GM12878 (cell line): ENCODE measurements around the gene ANKRD33B. TPM values are rescaled to one million over a fixed set of nuclear protein-coding genes. Genes with fewer than 3 reads are reported as not detected.

Experiments used
- ATAC-seq: fragments of 200-7000 bp; cut with Tn5 transposase; 3 replicates; pipeline ENCODE4 v1.9.1; 2020; ENCODE audit warnings: mild to moderate bottlenecking, moderate library complexity
- BruUV-seq: library from RNA; stranded (reverse); fragments of 400-500 nt; replicated peaks from 2 replicates; lab custom pipeline; 2021; lab: Mats Ljungman, UMichigan
- CTCF ChIA-PET: fragments of 300-600 bp; sonication (Branson Sonifier 250); formaldehyde crosslinking; extraction: SDS; loops from one replicate; lab custom pipeline; 2021; ENCODE audit warnings: inconsistent platforms; lab: Yijun Ruan, JAX
- POLR2A ChIA-PET: fragments of 350-600 bp; formaldehyde crosslinking; extraction: SDS; loops from one replicate; lab custom pipeline; 2021; ENCODE audit warnings: inconsistent platforms; lab: Charles Lee
- RAD21 ChIA-PET: fragments of 300-600 bp; sonication (Branson Sonifier 250); formaldehyde crosslinking; loops from one replicate; lab custom pipeline; 2023; ENCODE audit warnings: antibody characterized with exemption; ENCODE audit not compliant: unreplicated experiment; lab: Charles Lee
- SMC1A ChIA-PET: fragments of 300-600 bp; sonication (Branson Sonifier 250); formaldehyde crosslinking; loops from one replicate; lab custom pipeline; 2023; ENCODE audit not compliant: unreplicated experiment, uncharacterized antibody; lab: Charles Lee
- DNase-seq: peaks from one replicate; pipeline ENCODE4 v3.0.0-alpha.2; 2011; ENCODE audit warnings: low read depth, low spot score
- FAIRE-seq: peaks from 3 replicates; lab custom pipeline; 2011; peaks lifted over from hg19 to GRCh38; lab: Jason Lieb, UNC
- H2AFZ ChIP-seq: 2 replicates; pipeline ENCODE4 v1.6.0; 2011; ENCODE audit warnings: low read depth, low read length, control low read depth; ENCODE audit not compliant: control insufficient read depth
- H3K27ac ChIP-seq: 2 replicates; pipeline ENCODE4 v1.5.1; 2011; ENCODE audit warnings: control low read depth; ENCODE audit not compliant: control insufficient read depth, insufficient read depth
- H3K27me3 ChIP-seq, 2 experiments: replicated peaks in 1 of 2; 2 replicates each; pipeline versions ENCODE4 v1.6.0 to v1.6.1; 2011; ENCODE audit warnings: low read length in 1 of 2; ENCODE audit not compliant: control insufficient read depth in 2 of 2, insufficient read depth in 2 of 2
- H3K36me3 ChIP-seq, 2 experiments: 2 replicates each; pipeline ENCODE4 v1.5.1; 2011; ENCODE audit warnings: low read length in 1 of 2; ENCODE audit not compliant: control insufficient read depth in 2 of 2, insufficient read depth in 2 of 2
- H3K4me1 ChIP-seq: 2 replicates; pipeline ENCODE4 v1.6.1; 2011; ENCODE audit warnings: mild to moderate bottlenecking, low read length, moderate library complexity, mixed read lengths; ENCODE audit not compliant: control insufficient read depth, insufficient read depth
- H3K4me2 ChIP-seq: 2 replicates; pipeline ENCODE4 v1.6.0; 2011; ENCODE audit warnings: control low read depth; ENCODE audit not compliant: control insufficient read depth, insufficient read depth
- H3K4me3 ChIP-seq: fragments of 200-600 bp; sonication (generic); 2 replicates; pipeline ENCODE4 v1.5.1; 2016
- H3K79me2 ChIP-seq: 2 replicates; pipeline ENCODE4 v1.6.0; 2011; ENCODE audit warnings: low read length; ENCODE audit not compliant: control insufficient read depth, insufficient read depth
- H3K9ac ChIP-seq: 2 replicates; pipeline ENCODE4 v1.8.0; 2011; ENCODE audit warnings: low read length, control low read depth, mixed read lengths; ENCODE audit not compliant: control insufficient read depth, insufficient read depth
- H3K9me3 ChIP-seq: replicated peaks from 3 replicates; pipeline ENCODE4 v1.5.1; 2011; ENCODE audit warnings: mild to moderate bottlenecking, low read length; ENCODE audit not compliant: control insufficient read depth, insufficient read depth
- H4K20me1 ChIP-seq: 2 replicates; pipeline ENCODE4 v1.6.0; 2011; ENCODE audit not compliant: control insufficient read depth, insufficient read depth
- ATF3 ChIP-seq: IDR thresholded peaks from 2 replicates; pipeline ENCODE4 v1.6.1; 2011; ENCODE audit warnings: low read depth, mild to moderate bottlenecking, low read length, moderate library complexity, borderline replicate concordance; ENCODE audit errors: extremely low read depth
- CEBPB ChIP-seq, 2 experiments: fragments of 150-350 bp in 1 of 2; IDR thresholded peaks; 2 replicates each; pipeline ENCODE4 v1.6.1; 2012 to 2014; ENCODE audit warnings: low read depth in 2 of 2, low read length in 2 of 2, borderline replicate concordance in 1 of 2, inconsistent platforms in 1 of 2
- ETV6 ChIP-seq, 2 experiments: fragments of 450-650 bp in 1 of 2; IDR thresholded peaks in 1 of 2; conservative IDR thresholded peaks in 1 of 2; 2 replicates each; pipeline ENCODE4 v1.6.1; 2014; ENCODE audit warnings: antibody characterized with exemption in 1 of 2, borderline replicate concordance in 1 of 2, low read depth in 1 of 2, mild to moderate bottlenecking in 1 of 2, moderate library complexity in 1 of 2
- KDM1A ChIP-seq: fragments of 200-600 bp; sonication (generic); IDR thresholded peaks from 2 replicates; pipeline ENCODE4 v1.6.1; 2016; ENCODE audit warnings: borderline replicate concordance
- KLF5 ChIP-seq: fragments of 450-650 bp; IDR thresholded peaks from 2 replicates; pipeline ENCODE4 v1.6.1; 2014; ENCODE audit warnings: mild to moderate bottlenecking; ENCODE audit not compliant: partially characterized antibody
- MTA3 ChIP-seq: IDR thresholded peaks from 2 replicates; pipeline ENCODE4 v1.6.1; 2012; ENCODE audit warnings: low read length, inconsistent platforms, borderline replicate concordance
- POU2F2 ChIP-seq: IDR thresholded peaks from 3 replicates; pipeline ENCODE4 v1.6.1; 2011; ENCODE audit warnings: low read depth, mild to moderate bottlenecking, low read length, borderline replicate concordance
- REST ChIP-seq: IDR thresholded peaks from 2 replicates; pipeline ENCODE4 v1.6.1; 2012; ENCODE audit warnings: mild to moderate bottlenecking, low read depth, low read length
- SREBF1 ChIP-seq: IDR thresholded peaks from 2 replicates; pipeline ENCODE4 v1.6.1; 2012; ENCODE audit warnings: mild to moderate bottlenecking, low read length
- TAF1 ChIP-seq: IDR thresholded peaks from 2 replicates; pipeline ENCODE4 v1.6.1; 2011; ENCODE audit warnings: mild to moderate bottlenecking, low read depth, low read length, borderline replicate concordance
- WRNIP1 ChIP-seq: IDR thresholded peaks from 2 replicates; pipeline ENCODE4 v1.6.1; 2011; ENCODE audit warnings: low read depth, low read length, improper control_type of control experiment, borderline replicate concordance
- ZBED1 ChIP-seq: IDR thresholded peaks from 2 replicates; pipeline ENCODE4 v1.6.1; 2016; ENCODE audit warnings: borderline replicate concordance
- WGBS: methylation state at CpG from one replicate; pipeline ENCODE4 v1.1.6; 2016; ENCODE audit warnings: low lambda C conversion rate; ENCODE audit not compliant: insufficient replicate concordance, insufficient coverage; ENCODE audit errors: missing lambda C conversion rate; 5-methylcytosine and 5-hydroxymethylcytosine counted together
- in situ Hi-C: fragments of 300-500 bp; cut with MboI; formaldehyde crosslinking; loops from 9 replicates; pipeline ENCODE4 v1.14.3; 2018; ENCODE audit warnings: mixed read lengths
- intact Hi-C: fragments of 100-400 bp; cut with micrococcal nuclease; formaldehyde crosslinking; loops from one replicate; pipeline ENCODE4 v1.14.2; 2022; ENCODE audit not compliant: unreplicated experiment
- polyA plus RNA-seq, 11 experiments: library from polyadenylated mRNA; depleted of rRNA in 4 of 11; unstranded in 6 of 11; stranded (reverse) in 5 of 11; fragments of >200 nt; fragmentation: Nextera tagmentation in 4 of 11; fragmentation: Illumina TruSeq in 1 of 11; extraction: Ambion mirVana in 4 of 11; extraction: Trizol in 1 of 11; gene quantifications; 1 replicate in 1 of 11; 2 replicates in 10 of 11; pipeline versions ENCODE4 v1.2.1 to v1.2.3, GENCODE V29; 2011 to 2016; ENCODE audit warnings: inconsistent platforms in 2 of 11, missing spikeins in 2 of 11, low read depth in 1 of 11
- total RNA-seq, 4 experiments: library from RNA; depleted of rRNA in 3 of 4; stranded (reverse); fragments of >200 nt in 3 of 4; fragmentation: Illumina TruSeq in 1 of 4; extraction: Trizol in 1 of 4; gene quantifications; 2 replicates each; pipeline versions ENCODE4 v1.2.1 to v1.2.3, GENCODE V29; 2013 to 2021
- TF ChIP-seq, protein P1 (sequence below): IDR thresholded peaks from 2 replicates; pipeline ENCODE4 v1.6.1; 2012; ENCODE audit warnings: improper control_type of control experiment, low read depth, low read length; ENCODE audit not compliant: insufficient replicate concordance

Gene ANKRD33B
- total and polyA plus RNA-seq, 10 of the 15 experiments (the other 5 are each of a cell fraction or from before 2014, with no cell fraction given), result 4.9 to 61.6 (median 15.6) TPM

- 2% methylated on average over 8 of the region's 8 CpGs for WGBS
- no peak for ATAC-seq
- no TSS peak for BruUV-seq
Measured at GRCh38 chr5:10566543-10567068, 2.7 kb downstream of the ANKRD33B start.

More at GRCh38 chr5:10566543-10567068, 2.7 kb downstream of the ANKRD33B start:
- peak overlapping the region; percentile 88 for H3K4me2 ChIP-seq
- H3K9me3 ChIP-seq, result no peaks in the 10 kb centered on the region
- in situ Hi-C loops (no loop called here), intact Hi-C loops (loop anchor here (2.0 kb wide), 3 partner anchors 40 to 122 kb away; no protein-coding TSS in a partner anchor)
- no peak for DNase-seq
- RAD21 ChIA-PET, result interaction anchor here (1.0 to 4.7 kb wide), 14 partner anchors 8 to 194 kb away, joined by 3 to 54 read pairs (median 4); partner anchors contain the start of gene DAP
- peak overlapping the region; percentile 85 for H3K27ac ChIP-seq
- H4K20me1 ChIP-seq, result no peaks in the 10 kb centered on the region; the same call in 1 of the 2 replicates
- H3K36me3 ChIP-seq, result no peaks in the 10 kb centered on the region; a peak in 1 of 4 replicates
- no peak for FAIRE-seq
- H2AFZ ChIP-seq, result no peak overlapping the region
- CTCF ChIA-PET, result interaction anchor here (0.8 to 6.5 kb wide), 7 partner anchors 9 to 124 kb away, joined by 3 to 62 read pairs (median 3); no protein-coding TSS in a partner anchor
- peak overlapping the region; percentile 74 for H3K9ac ChIP-seq
- H3K4me3 ChIP-seq, result peak overlapping the region; percentile 87
- peaks cover 19% of the 10 kb centered on the region for H3K4me1 ChIP-seq
- H3K27me3 ChIP-seq, result no peaks in the 10 kb centered on the region
- SMC1A ChIA-PET, result interaction anchor here (0.7 to 7.2 kb wide), 19 partner anchors 9 to 118 kb away, joined by 3 to 73 read pairs (median 7); no protein-coding TSS in a partner anchor
- POLR2A ChIA-PET, result interaction anchor here (0.8 to 4.6 kb wide), 16 partner anchors 9 to 78 kb away, joined by 3 to 53 read pairs (median 4); no protein-coding TSS in a partner anchor
- TF ChIP-seq POU2F2 (0 out of 3 replicates have a peak, but pooled peaks have one; percentile 27), TAF1 (no peak), ATF3 (no peak), CEBPB (IDR thresholded peaks at IDR 0.05; ENCODE audit: borderline replicate concordance in 1 of 2, low read depth in 2 of 2, low read length in 2 of 2) (no peak), KDM1A (no peak), REST (no peak), KLF5 (no peak), ETV6 (conservative IDR thresholded peaks at IDR 0.05 in 1 of 2, IDR thresholded peaks at IDR 0.05 in 1 of 2; ENCODE audit: borderline replicate concordance in 1 of 2, low read depth in 1 of 2) (no peak), SREBF1 (no peak), MTA3 (no peak), WRNIP1 (peak; percentile 72; the same call in 1 of the 2 replicates), ZBED1 (0 out of 2 replicates have a peak, but pooled peaks have one; percentile 14)
- TF ChIP-seq, protein P1, sequence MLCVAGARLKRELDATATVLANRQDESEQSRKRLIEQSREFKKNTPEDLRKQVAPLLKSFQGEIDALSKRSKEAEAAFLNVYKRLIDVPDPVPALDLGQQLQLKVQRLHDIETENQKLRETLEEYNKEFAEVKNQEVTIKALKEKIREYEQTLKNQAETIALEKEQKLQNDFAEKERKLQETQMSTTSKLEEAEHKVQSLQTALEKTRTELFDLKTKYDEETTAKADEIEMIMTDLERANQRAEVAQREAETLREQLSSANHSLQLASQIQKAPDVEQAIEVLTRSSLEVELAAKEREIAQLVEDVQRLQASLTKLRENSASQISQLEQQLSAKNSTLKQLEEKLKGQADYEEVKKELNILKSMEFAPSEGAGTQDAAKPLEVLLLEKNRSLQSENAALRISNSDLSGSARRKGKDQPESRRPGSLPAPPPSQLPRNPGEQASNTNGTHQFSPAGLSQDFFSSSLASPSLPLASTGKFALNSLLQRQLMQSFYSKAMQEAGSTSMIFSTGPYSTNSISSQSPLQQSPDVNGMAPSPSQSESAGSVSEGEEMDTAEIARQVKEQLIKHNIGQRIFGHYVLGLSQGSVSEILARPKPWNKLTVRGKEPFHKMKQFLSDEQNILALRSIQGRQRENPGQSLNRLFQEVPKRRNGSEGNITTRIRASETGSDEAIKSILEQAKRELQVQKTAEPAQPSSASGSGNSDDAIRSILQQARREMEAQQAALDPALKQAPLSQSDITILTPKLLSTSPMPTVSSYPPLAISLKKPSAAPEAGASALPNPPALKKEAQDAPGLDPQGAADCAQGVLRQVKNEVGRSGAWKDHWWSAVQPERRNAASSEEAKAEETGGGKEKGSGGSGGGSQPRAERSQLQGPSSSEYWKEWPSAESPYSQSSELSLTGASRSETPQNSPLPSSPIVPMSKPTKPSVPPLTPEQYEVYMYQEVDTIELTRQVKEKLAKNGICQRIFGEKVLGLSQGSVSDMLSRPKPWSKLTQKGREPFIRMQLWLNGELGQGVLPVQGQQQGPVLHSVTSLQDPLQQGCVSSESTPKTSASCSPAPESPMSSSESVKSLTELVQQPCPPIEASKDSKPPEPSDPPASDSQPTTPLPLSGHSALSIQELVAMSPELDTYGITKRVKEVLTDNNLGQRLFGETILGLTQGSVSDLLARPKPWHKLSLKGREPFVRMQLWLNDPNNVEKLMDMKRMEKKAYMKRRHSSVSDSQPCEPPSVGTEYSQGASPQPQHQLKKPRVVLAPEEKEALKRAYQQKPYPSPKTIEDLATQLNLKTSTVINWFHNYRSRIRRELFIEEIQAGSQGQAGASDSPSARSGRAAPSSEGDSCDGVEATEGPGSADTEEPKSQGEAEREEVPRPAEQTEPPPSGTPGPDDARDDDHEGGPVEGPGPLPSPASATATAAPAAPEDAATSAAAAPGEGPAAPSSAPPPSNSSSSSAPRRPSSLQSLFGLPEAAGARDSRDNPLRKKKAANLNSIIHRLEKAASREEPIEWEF, result no peak
- H3K79me2 ChIP-seq, result peaks cover 82% of the 10 kb centered on the region
